HG03135 (cell line): ENCODE data around the gene SAMD11.

Source experiments
- ATAC-seq: cut with Tn5 transposase; IDR thresholded peaks from one replicate; pipeline ENCODE4 v1.9.1; 2021; ENCODE audit warnings: mild to moderate bottlenecking, moderate library complexity; ENCODE audit not compliant: unreplicated experiment

Gene SAMD11

DNA sequence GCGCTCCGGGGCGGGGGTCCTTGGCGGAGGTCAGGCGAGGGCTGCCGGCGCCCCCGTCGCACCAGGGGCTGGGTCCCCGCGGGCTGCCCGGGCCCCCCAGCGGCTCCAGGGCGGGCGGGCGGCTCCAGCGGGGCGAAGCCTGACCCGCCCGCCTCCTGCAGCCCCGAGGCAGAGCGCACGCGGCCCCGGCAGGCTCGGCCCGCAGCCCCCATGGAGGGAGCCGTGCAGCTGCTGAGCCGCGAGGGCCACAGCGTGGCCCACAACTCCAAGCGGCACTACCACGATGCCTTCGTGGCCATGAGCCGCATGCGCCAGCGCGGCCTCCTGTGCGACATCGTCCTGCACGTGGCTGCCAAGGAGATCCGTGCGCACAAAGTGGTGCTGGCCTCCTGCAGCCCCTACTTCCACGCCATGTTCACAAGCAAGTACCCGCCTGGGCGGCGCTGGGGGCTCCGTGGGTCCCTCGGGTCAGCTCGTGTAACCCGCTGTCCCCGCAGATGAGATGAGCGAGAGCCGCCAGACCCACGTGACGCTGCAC, 37.5 kb downstream of the SAMD11 start:
- no peak for ATAC-seq

DNA sequence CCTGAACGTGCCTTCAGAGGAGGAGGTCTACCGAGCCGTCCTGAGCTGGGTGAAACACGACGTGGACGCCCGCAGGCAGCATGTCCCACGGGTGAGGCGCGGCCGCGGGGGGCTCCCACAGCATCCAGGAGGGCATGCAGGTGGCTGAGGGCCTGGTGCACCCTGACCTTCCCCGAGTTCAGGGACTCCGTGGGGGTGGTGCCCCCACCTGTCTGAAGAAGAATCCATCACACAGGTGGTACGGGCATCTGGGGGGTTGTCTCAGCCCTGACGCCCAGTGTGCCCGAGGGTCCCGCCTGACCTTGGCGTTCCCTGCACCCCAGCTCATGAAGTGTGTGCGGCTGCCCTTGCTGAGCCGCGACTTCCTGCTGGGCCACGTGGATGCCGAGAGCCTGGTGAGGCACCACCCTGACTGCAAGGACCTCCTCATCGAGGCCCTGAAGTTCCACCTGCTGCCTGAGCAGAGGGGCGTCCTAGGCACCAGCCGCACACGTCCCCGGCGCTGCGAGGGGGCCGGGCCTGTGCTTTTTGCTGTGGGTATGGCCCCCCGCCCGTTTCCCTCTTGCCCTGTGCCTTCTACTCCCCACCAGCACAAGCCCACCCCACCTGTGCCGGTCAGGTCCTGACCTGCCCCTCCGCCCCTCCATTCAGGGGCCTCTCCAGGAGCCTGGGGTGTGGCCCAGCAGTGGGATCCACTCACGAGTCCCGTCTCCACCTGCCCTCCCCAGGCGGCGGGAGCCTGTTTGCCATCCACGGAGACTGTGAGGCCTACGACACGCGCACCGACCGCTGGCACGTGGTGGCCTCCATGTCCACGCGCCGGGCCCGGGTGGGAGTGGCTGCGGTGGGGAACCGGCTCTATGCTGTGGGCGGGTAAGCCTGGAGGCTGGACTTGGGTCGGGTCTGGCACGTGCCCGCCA, 38.9 kb downstream of the SAMD11 start:
- no peak for ATAC-seq

DNA sequence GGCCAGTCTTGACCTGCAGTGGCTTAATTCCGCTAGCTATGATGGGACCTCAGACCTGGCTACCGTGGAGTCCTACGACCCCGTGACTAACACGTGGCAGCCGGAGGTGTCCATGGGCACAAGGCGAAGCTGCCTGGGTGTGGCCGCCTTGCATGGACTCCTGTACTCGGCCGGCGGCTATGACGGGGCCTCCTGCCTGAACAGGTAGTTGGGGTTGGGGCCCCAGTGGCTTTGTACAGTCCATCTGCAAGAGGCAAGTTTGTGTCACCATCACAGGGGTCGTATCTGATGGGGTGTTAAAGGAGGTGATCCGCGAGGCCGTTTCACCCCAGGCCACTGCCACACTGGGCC, 39.6 kb downstream of the SAMD11 start:
- ATAC-seq: no peak

DNA sequence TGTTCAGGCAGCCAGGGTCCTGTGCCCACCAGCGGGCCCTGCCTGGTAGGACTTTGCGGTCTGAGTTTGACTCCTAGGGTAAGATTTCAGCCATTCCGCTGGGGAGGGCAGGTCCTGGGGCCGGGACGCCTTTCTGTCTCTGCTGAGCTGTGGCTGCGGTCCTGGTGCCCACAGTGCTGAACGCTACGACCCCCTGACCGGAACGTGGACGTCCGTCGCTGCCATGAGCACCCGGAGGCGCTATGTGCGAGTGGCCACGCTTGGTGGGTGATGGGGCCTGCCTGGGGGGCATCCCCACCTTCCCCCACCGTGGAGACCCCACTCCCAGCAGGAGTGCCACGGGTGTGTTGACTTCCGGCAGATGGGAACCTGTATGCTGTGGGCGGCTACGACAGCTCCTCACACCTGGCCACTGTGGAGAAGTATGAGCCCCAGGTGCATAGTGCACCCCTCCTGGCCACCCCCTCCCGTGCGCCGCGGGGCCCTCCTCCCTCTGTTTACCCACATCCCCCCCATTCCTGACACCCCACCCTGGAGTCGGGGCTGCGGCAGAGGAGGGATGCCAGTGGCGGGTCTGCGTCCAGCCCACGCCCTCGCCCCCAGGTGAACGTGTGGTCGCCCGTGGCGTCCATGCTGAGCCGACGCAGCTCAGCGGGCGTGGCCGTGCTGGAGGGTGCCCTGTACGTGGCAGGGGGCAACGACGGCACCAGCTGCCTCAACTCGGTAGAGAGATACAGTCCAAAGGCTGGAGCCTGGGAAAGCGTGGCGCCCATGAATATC, 40.2 kb downstream of the SAMD11 start:
- ATAC-seq: no peak

DNA sequence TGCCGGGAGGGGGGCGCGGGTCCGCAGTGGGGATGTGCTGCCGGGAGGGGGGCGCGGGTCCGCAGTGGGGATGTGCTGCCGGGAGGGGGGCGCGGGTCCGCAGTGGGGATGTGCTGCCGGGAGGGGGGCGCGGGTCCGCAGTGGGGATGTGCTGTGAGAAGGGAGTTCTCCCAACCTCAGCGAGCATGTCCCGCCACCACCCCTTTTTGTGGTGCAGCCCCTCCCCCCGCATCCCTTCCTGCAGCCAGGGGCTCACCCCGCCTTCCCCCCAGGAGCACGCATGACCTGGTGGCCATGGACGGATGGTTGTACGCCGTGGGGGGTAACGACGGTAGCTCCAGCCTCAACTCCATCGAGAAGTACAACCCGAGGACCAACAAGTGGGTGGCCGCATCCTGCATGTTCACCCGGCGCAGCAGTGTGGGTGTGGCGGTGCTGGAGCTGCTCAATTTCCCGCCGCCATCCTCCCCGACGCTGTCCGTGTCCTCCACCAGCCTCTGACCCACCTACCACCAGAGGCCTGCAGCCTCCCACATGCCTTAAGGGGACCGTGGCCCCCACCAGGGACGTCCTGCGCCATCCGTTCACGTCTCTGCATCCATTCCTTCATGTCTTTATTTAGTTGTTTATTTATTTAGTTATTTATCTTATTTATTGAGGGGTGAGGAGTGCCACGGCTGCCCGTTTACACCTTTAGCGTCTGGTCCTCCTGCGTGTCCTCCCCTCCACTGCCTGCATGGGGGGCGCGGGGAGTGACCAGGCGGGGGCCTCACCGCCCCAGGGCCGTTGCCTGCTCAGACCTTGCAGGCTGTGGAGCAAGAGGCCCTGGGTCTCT, 41.2 kb downstream of the SAMD11 start:
- ATAC-seq: no peak

DNA sequence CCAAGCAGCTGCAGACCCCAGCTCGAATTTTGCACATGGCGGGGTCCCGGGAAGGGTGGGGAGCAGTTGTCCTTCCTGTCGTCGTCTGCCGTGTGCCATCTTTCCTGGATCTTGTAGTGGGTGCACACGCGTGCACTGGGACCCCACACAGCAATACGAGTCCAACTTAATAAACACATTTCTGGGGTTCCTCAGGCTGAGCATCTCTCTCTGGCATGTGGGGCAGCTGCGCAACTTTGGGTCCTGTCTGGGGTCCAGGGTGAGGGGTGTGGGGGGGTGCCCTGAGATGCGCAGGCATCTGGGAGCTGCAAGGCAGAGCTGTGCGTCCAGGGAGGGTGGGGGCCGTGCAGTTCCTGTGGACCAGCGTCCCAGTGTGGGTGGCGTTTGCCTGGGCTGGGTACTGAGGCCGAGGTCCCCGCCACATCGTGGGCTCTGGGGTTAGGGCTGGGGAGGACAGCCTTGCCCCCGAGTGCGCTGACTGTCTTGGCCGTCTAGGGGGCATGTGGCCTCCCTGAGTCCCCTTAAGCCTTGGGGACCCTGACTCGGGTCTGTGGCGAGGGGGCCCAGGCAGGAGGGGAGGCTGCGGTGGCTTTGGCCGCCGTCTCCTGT, 41.9 kb downstream of the SAMD11 start:
- ATAC-seq: no peak

DNA sequence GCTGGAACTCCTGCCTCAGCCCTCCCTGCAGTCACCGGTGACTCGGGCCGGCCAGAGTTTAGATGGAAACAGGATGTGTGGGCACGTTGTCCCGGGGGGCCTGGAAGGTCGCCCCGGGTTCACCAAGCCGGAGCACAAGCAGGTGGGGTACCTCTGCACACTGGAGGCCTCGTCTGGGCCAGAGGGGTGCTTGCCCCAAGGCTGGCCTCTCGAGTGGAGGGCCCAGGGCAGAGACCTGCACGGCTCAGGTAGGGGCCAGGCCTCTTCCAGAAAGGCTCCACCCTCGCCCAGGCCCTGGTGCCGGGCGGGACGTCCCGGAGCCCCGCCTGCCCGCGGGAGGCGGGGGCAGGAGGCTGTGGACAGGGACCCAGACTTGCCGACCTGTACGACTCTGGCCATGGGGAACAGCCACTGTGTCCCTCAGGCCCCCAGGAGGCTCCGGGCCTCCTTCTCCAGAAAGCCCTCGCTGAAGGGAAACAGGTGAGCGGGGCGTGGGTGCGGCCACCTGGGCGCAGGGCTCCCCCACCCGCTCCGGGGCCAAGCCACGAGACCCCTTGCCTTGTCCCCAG, 42.5 kb downstream of the SAMD11 start, which contains the start of gene PLEKHN1:
Gene PLEKHN1 (plus strand): TSS at position 348 of the 569 bp plus-strand sequence. CDS start 50 bp downstream, at position 398.
- ATAC-seq: peak; percentile 14

DNA sequence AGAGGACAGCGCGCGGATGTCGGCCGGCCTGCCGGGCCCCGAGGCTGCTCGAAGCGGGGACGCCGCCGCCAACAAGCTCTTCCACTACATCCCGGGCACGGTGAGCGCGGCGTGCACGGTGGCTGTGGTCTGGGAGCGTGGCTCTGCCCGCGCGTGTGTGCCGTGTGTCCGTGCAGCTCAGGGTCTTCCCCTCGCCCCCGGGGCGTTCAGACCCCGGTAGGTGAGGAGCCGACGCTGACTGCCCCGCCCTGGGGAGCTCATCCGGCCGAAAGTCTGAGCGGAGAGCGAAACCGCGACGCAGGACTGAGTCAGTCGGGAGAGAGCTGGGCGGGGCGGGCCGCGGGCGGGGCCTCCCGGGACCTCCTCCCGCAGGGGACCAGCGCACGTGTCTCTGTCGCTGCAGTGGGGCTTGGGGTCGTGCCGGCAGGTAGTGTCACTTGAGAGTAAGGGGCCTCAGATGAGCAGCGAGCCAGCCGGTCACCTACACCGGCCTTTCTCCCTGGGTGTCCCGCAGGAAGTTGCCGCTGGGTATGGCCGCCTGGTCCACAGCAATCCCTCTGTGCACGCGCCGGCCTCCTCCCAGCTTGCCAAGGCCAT, 43.1 kb downstream of the SAMD11 start:
- ATAC-seq: peak; percentile 46

DNA sequence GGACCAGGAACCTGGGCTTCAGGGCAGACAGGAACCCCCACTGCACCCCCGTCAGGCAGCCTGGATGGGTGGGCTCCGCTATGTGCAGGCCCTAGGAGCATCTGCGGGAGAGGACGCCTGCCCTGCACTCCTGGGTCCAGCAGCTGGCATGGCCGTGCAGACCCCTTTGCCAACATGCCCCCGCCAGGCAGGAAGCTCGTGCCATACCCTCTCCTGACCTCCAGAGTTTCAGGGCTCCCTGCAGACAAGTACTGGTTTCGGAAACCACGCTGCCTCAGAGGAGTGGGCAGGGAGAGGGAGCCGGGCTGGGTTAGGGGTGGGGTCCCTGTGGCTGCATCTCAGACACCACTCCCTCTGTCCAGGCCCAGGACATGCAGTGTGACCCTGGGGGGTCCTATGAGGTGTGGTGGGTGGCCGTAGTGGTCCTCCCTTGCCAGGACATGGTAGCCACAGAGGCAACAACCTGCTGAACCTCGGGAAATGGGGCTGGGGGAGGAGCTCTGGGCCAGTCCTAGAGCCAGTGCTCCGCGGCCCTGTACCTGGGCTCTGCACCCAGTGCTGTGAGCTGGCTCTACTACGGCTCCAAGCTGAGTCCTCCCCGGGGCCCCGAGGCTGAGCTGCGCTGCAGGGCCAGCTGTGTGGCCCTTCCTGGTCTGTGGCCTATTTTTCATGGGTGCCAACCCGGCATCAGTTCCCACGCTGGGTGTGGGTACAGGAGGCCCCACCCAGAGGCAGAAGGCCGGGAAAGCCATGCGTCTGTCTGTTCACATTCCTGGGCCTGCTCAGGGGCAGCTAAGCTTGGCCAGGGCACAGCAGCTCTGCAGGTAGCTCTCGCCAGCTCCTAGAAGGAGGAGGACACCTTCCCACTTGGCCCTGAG, 44.0 kb downstream of the SAMD11 start:
- ATAC-seq: no peak

DNA sequence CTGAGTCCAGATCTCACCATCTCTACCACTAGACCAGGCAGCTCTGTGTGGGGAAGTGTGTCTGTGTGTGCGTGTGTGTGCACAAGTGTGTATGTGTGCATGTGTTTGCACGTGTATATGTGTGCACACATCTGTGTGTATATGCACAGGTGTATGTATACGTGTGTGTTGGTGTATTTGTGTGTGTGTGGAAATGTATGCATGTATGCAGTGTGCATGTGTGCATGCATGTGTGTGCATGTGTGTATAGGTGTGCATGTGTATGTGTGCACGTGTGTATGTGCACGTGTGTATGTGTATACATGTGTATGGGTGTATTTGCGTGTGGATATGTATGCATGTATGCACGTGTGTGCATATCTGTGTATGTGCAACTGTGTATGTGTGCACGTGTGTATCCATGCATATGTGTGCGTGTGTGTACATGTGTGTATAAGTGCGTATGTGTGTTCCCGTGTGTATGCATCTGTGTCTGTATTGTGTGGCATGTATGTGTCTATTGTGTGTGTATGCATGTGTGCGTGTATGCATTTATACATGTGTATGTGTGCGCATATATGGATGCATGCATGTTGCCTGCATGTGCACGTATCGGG, 45.6 kb downstream of the SAMD11 start:
- no peak for ATAC-seq

DNA sequence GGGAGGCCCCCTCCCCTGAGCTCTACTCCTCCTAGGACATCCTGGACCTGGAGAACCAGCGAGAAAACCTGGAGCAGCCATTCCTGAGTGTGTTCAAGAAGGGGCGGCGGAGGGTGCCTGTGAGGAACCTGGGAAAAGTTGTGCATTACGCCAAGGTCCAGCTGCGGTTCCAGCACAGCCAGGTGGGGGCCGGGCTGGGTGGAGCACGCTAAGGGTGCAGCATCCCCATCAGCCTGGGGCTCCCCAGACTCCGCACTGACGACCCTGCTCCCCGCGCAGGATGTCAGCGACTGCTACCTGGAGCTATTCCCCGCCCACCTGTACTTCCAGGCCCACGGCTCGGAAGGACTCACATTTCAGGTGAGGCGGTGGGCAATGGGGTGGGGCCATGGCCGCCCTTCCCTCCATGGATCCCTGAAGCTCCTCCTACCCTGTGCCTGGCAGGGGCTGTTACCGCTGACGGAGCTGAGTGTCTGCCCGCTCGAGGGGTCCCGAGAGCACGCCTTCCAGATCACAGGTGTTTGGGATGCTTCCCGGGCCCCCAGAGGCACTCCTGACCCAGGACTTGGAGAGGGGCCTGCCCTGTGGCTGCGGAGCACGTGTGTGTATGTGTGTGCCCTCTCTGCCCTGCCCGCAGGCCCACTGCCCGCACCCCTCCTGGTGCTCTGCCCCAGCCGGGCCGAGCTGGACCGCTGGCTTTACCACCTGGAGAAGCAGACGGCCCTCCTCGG, 46.7 kb downstream of the SAMD11 start:
- no peak for ATAC-seq

DNA sequence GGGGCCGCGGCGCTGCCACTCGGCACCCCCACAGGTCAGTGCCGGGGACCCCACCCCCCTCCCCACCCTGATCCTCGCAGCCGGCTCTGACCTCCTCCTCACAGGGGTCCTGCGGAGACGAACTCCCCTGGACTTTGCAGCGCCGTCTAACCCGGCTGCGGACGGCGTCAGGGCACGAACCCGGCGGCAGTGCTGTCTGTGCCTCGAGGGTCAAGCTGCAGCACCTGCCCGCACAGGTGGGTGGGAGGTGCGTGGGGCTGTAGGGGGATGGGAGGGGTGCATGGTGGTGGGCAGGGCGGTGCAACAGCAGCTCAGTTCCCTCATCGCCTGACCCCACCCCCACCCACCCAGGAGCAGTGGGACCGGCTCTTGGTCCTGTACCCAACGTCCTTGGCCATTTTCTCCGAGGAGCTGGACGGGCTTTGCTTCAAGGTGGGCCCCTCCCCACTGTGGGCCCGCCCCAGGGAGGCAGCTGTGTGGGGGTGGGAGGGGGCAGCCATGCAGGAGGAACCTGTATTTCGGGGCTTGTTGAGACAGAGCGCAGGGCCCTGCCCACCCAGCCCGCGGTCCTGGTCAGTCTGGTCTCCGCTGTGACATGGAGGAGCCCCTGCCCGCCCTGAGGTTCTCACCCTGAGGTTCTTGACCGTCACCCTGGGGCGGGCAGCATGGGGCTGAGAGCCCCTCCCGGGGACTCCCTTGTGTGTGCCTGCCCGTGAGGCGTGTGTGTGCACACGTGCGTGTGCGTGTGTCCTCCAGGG, 47.4 kb downstream of the SAMD11 start:
- ATAC-seq: no peak

DNA sequence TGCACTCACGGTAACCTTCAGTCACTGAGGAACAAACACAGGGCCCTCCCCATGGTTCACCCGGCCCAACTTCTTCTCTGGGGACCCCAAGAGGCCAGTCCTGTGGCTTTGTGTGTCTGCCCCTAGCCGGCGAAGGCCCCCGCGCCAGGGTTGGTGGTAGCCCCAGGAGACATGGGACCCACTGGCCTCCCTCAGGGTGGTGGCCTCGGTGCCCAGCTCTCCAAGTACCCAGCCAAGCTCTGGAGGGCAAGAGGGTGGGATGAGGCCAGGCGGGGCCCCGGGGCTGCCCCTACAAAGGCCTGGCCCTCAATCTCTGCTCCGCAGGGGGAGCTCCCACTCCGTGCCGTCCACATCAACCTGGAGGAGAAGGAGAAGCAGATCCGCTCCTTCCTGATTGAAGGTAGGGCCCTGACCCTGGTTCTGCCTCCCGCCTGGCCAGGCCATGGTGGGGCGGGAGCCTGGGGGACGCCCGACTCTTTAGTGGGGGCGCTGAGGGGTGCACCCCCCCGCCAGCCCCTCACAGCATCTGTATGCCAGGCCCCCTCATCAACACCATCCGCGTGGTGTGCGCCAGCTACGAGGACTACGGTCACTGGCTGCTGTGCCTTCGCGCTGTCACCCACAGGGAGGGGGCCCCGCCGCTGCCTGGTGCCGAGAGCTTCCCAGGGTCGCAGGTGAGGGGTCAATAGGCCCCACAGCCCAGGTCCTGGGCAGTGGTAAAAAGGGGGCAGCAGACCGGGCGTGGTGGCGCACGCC, 48.2 kb downstream of the SAMD11 start:
- ATAC-seq: no peak

DNA sequence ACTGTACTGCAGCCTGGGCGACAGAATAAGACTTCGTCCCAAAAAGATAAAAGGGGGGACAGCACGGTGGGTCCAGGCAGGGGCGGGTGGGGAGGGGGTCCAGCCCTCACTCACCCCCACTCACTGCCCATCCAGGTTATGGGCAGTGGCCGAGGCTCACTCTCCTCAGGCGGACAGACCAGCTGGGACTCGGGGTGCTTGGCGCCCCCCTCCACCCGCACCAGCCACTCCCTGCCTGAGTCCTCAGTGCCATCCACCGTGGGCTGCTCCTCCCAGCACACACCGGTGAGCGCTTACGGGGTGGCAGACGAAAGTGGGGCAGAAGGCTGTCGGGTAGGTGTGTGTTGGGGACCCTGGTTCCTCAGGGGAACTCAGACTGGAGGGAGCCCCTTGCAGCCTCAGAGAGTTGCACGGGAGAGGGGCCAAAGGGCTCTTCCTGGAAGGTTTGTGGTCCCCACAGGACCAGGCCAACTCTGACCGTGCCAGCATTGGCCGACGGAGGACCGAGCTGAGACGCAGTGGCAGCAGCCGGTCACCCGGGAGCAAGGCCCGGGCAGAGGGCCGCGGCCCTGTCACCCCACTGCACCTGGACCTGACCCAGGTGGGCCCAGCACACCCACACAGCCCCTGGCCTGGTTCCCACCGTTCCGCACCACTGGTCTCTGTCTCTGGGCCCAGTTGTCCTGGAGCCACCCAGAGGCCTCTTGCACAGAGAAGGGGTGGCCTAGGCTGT, 49.2 kb downstream of the SAMD11 start:
- no peak for ATAC-seq

DNA sequence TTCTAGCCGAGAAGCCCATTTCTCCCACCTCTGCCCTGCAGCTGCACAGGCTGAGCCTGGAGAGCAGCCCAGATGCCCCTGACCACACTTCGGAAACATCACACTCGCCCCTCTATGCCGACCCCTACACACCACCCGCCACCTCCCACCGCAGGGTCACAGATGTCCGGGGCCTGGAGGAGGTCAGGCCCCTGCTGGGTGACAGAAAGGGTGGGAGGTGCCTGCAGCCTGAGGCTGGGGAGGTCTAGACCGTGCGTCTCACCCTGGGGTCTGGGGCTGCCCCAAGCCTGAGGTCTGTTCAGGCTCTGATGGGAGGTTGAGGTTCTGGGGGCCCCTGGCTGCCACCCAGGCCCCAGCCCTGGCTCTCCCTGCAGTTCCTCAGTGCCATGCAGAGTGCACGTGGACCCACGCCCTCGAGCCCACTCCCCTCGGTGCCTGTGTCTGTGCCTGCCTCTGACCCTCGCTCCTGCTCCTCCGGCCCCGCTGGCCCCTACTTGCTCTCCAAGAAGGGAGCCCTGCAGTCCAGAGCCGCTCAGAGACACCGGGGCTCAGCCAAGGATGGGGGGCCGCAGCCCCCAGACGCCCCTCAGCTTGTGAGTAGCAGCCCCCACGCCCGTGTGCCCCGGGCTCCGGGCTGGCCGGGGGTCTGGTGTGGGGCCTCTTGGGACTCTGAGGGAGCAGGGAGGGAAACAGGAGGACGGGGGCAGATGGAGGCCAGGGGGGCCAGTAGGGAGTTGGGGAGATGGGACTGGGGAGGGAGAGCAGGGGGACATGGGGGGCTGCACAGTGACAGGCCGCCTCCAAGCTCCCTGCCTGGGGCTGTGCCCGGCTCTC, 50.0 kb downstream of the SAMD11 start:
- ATAC-seq: no peak
